ENCODE data around the gene UHRF2. TPM values are rescaled to one million over a fixed set of nuclear protein-coding genes. Genes with fewer than 3 reads are reported as not detected.

UHRF2 gene
- total and polyA plus RNA-seq, 2 of the 13 experiments (the other 11 are each of a cell fraction or from before 2014, with no cell fraction given): 42.1 to 44.2 TPM

- ATAC-seq (no peak), FAIRE-seq (no peak), DNase-seq (ENCODE audit: low spot score) (no peak)
- ChIA-PET CTCF (ENCODE audit: low intra/inter-chr PET ratio, low total read pairs) (no interaction called here), POLR2A (no interaction called here)
- Histone ChIP-seq H3K4me2 (ENCODE audit: low read depth, low read length) (no peak overlapping the region), H3K79me2 (ENCODE audit: insufficient read depth, low read length) (peaks cover 39% of the 10 kb centered on the region), H3K36me3 (replicated peaks in 1 of 2; ENCODE audit: control insufficient read depth in 1 of 2, insufficient read depth in 2 of 2, low read length in 2 of 2) (peaks cover 2 to 27% of the 10 kb centered on the region in 2 experiments; a peak in 3 of 5 replicates), H2AFZ (ENCODE audit: low read length) (no peak overlapping the region), H3K4me3 (replicated peaks in 1 of 3; ENCODE audit: insufficient read depth in 1 of 3, low read depth in 2 of 3, low read length in 3 of 3) (no peak overlapping the region), H3K27me3 (ENCODE audit: control insufficient read depth in 1 of 2, insufficient read depth in 2 of 2, low read length in 2 of 2) (no peaks in the 10 kb centered on the region), H3K27ac (ENCODE audit: extremely low read length, insufficient read depth, low read length) (no peak overlapping the region), H3K9ac (ENCODE audit: insufficient read depth, low read depth, low read length) (no peak overlapping the region), H4K20me1 (ENCODE audit: insufficient read depth, low read length) (peaks cover 6% of the 10 kb centered on the region; the same call in 1 of the 2 replicates), H3K9me3 (ENCODE audit: low read length) (no peaks in the 10 kb centered on the region), H3K4me1 (ENCODE audit: insufficient read depth, low read length) (no peaks in the 10 kb centered on the region)
- no TSS peak for BruUV-seq (replicated peaks)
- 98% methylated on average over 5 of the region's 5 CpGs for WGBS (ENCODE audit: low lambda C conversion rate)
- TF ChIP-seq ATF5 (CRISPR knock-in tag; IDR thresholded peaks at IDR 0.05; ENCODE audit: low read depth) (no peak), CBX1 (IDR thresholded peaks at IDR 0.05; ENCODE audit: low read depth) (no peak), HNRNPUL1 (IDR thresholded peaks at IDR 0.05; ENCODE audit: low read depth, low read length) (no peak), BHLHE40 (IDR thresholded peaks at IDR 0.05; ENCODE audit: low read length) (no peak), SOX6 (IDR thresholded peaks at IDR 0.05) (no peak), SOX6 (CRISPR knock-in tag; IDR thresholded peaks at IDR 0.05) (no peak), RAD51 (IDR thresholded peaks at IDR 0.05; ENCODE audit: borderline replicate concordance) (no peak), ZNF619 (CRISPR knock-in tag; IDR thresholded peaks at IDR 0.05) (no peak), ZFY (CRISPR knock-in tag; IDR thresholded peaks at IDR 0.05) (no peak), RAD21 (CRISPR knock-in tag; IDR thresholded peaks at IDR 0.05) (no peak), DR1 (CRISPR knock-in tag; IDR thresholded peaks at IDR 0.05) (no peak), ZSCAN5A (CRISPR knock-in tag; IDR thresholded peaks at IDR 0.05; ENCODE audit: borderline replicate concordance) (no peak), ZNF367 (CRISPR knock-in tag; IDR thresholded peaks at IDR 0.05; ENCODE audit: borderline replicate concordance) (no peak)
- in situ Hi-C loops (cut with HindIII; ENCODE audit: extremely low pct_ligation_motif_present, low pct_unique_long_range_greater_than_20kb): no loop called here
- intact Hi-C loops (cut with micrococcal nuclease; ENCODE audit: unreplicated experiment): no loop called here
These were observed 47.3 kb downstream of the UHRF2 start for GRCh38 chr9:6460189-6460768.
